ENCODE data around the gene GPR45. TPM values are rescaled to one million over a fixed set of nuclear protein-coding genes. Genes with fewer than 3 reads are reported as not detected.

Gene GPR45
- total RNA-seq, 1 donor from 2014 or later, result not detected

DNA sequence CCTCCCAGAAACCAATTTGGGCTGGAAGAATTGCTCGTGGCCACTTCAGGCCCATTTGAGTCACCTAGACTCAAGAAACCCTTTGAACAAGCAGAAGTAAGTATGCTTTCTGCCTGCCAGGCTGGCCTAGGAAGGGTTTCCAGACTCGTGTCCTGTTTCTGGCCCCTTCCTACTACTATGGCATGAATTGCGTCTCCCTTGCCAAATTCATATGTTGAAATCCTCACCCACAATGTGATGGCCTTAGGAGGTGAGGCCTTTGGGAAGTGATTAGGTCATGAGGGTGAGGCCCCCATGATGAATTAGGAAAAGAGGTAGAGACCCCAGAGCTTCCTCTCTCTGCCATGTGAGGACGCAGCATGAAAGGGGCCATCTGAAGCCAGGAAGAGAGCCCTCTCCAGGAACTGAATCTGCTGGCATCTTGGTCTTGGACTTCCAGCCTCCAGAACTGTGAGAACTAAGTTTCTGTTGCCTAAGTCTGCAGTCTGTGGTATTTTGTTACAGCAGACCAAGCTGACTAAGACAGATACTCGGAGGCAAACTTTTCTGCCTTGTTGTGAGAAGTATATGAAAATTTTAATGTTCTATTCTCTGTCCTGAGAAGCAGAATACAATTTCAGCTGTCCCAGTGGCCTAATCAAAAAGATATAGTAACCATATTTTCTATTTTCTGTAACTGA lies 13.1 kb downstream of the GPR45 start:
- no peak for DNase-seq (ENCODE audit: low spot score)

DNA sequence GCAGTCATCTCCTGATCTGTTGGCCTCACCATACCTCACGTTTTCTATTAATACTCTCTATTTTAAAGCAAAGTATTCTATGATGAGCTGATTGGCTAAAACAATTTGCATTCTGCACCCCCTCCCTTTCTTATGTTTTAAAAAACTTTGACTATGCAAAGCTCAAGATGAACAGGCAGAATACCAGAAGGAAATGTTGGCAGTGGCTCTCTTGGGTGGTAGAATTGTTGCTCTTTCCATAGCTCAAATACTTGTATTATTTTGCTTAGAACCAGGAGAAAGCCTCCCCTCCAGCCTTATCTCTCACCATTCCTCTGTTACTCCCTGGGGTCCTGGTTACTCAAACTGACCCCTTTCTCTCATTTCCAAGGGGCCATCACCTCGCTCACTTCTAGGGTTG lies 14.4 kb downstream of the GPR45 start:
- DNase-seq (ENCODE audit: low spot score), result no peak

DNA sequence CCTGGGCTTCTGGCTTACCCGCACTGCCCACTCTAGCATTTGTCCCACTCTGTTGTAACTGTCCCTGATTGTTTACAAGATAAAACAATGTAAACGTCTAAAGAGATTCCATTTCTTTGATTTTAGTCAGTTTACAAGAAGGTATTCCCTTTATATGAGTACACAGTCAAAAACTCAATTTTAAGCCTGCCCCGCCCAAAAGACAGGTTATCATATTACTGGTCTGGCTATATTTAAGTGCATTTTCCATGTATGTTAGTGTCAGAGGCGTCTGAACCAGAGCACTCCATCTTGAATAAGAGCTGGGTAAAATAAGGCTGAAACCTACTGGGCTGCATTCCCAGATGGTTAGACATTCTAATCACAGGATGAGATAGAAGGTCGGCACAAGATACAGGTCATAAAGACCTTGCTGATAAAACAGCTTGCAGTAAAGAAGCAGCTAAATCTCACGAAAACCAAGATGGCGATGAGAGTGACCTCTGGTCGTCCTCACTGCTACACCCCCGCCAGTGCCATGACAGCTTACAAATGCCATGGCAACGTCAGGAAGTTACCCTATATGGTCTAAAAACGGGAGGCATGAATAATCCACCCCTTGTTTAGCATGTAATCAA lies 15.0 kb downstream of the GPR45 start:
- DNase-seq (ENCODE audit: low spot score), result no peak

DNA sequence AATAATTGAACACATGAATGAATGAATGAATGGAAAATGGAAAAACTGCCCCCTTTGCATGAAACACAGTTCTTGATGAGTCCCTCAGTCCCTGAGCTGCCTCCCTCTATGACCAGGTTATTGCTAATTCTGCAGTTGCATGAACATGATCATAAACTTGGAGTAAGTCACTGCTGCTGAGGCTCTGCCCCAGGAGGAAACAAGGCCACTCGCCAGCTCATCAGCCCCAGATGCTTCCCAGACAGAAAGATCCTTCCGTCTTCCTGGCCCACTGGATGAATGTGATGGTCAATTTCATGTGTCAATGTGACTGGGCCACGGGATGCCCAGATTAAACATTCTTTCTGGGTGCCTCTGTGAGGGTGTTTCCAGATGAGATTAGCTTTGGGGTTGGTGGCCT lies 16.4 kb downstream of the GPR45 start:
- no peak for DNase-seq (ENCODE audit: low spot score)

DNA sequence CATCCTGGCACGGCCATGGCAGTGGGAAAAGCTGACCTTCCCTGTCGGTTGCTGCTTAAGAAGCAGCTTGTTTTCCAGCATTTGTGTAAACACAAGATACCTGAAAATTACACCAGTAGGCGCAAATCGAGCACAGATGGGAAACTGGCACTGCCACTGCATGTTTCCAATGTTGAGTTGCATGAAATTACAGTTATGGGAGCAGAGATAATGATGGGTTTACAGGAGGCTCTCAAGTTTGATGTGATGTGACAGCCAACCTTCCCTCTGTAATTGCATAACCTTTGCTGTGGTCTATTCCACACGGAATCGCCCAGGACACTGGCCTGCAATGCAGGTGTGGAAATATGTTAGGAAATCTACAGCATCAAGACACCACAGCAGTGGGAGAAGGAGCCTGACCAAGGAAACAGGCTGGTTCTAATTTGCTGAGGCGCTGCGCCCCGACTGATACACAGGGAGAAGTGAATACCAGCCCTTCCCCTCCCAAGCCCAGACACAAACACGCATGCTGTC lies 17.4 kb downstream of the GPR45 start:
- no peak for DNase-seq (ENCODE audit: low spot score)

DNA sequence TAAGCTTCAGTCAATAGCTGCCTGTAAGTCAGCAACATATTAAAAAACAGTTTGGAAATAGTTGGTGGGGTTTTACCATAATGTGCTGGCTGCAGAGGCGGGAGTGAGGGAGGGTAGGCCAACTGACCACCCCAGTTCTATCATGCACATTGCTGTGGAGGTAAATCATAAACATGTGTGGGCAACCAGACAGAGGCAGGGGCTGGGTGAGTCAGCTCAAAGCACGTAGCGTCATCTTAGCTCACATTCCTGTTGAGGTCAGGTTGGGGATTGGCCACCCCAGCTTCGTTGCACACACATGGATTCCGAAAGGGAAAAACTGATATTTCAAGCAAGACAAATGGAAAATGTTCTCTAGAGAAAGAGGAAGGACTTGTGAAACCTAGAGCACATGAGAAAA lies 19.5 kb downstream of the GPR45 start:
- no peak for DNase-seq (ENCODE audit: low spot score)

DNA sequence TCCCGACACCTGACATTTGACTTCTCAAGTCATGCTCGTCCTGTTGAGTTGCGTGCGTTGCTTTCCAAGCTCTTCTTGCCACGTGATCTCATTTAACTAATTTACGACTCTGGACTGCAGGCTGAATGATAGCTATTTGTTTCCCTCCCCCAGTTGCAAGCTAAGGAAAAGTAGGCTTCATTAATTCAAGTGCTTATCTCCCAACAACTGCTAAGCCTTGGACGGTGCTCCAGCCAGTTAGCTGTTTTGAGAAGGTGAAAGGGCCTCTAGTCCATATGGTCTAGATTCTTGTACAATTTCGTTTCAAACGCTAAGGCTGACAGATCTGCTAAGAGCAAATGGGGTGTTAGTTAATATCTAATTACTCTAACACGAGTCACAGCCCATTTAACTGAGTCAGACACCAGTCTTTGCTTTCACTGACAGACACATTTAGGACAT lies 21.1 kb downstream of the GPR45 start:
- no peak for DNase-seq (ENCODE audit: low spot score)

DNA sequence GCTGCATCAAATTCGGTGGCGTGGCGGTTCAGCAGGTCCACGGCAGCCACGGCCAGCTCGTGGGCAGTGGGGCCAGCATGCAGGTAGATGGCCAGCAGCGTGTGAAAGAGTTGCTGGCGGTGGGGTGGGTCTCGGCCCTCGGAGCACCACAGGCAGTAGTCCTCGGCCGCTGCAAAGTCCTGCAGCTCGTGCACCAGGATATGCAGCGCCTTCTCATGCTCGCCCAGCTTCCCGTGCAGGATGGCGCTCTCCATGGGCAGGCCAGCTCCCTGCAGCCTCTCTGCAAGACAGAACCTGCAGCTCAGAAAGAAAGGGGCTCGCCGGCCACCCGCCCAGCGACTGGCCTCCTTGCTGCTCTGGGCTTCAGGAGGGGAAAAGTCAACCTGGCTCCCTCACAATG lies 27.9 kb downstream of the GPR45 start:
- DNase-seq (ENCODE audit: low spot score), result no peak

DNA sequence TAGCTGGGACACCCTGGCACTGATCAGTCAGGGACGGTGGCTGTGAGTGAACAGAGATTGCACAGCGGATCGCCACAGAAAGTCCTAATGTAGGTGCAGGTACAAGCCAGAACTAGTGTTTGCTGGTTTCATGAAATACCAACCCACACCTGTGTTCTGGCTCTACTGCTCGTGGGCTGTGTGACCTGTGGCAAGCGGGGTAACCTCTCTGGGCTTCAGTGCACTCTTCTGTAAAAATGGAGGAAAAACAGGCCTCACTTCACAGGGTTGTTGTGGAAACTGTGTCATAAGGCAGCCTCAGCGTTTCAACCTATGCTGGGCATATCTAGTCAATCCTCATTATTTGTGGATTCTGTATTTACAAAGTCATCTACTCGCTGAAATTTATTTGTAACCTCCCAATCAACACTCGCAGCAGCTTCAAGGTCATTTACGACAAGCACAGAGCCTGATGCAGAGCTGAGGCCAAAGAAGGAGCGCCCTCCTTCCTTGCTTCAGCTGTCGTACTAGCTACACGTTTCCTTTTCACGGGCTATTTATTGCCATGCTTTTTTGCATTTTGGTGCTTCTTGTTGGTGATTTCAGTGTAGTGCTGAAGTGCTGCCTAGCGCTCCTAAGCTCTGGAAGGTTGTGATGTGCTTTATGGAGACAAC lies 30.0 kb downstream of the GPR45 start:
- no peak for DNase-seq (ENCODE audit: low spot score)

DNA sequence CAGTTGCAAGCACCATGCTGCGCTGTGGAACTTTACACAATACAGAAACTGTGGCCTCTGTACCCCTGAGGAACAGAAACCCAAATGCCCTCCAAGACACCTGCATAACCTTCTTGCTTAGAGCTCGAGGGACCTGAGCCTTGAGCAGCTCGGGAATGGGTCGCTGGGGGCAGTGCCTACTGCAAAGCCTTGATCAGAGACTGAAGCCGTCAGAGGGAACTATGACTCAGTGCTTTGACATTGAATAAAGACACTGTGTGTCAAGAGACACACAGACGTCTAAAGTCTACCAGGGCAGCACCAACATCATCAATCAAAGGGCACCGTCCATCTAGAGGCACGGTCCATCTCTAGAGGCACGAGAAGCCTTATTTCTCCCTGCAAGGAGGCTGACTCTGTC lies 30.6 kb downstream of the GPR45 start:
- DNase-seq (ENCODE audit: low spot score), result no peak

DNA sequence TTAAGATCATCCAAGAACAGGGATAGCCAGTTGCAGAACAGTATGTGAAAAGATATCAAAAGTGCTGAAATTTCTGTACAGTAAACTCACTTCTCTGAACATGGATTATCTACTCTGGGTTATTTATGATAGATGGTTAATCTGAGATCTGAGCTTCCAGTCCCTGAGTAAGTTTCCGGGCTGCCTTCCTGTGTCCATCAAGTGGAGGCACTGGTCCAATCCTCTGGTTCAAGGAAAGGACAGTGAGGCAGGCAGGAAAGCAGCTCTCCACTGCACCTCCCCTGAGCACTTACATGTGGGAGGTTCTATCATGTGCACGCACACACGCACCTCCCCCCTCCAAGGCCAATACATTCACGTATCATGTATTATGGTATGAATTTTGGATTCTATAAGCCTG lies 32.5 kb downstream of the GPR45 start:
- DNase-seq (ENCODE audit: low spot score), result no peak

DNA sequence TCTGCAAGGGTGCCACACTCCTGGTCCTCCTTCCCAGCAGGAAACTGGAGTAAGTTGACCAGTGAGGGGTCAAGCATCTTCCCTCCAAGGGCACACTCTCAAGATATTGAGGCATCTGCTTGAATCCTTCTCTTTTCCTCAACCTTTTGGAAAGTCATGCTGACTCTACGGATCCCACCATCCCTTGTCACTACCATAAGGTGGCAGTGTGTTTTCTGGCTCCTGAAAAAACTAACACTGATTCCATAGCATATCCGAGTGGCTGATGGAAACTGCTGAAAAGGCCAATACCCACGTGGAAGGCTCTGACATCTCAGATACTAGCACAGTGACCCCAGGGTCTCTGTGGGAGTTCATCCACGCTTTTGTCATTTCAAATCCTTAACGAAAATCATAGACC lies 37.1 kb downstream of the GPR45 start:
- no peak for DNase-seq (ENCODE audit: low spot score)

DNA sequence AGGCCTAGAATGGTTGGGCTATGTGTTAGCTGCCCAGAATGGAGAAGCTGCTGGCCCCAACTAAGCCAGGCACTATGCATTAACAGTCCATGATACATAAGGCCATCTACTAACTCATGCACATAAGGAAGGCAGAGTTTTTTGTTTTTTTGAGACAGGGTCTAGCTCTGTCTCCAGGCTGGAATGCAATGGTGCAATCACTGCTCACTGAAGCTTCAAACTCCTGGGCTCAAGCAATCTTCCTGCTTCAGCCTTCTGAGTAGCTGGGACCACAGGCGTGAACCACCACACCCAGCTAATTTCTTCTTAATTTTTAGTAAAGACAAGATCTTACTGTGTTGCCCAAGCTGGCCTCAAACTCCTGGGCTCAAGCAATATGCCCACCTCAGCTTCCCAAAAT lies 37.6 kb downstream of the GPR45 start:
- no peak for DNase-seq (ENCODE audit: low spot score)

DNA sequence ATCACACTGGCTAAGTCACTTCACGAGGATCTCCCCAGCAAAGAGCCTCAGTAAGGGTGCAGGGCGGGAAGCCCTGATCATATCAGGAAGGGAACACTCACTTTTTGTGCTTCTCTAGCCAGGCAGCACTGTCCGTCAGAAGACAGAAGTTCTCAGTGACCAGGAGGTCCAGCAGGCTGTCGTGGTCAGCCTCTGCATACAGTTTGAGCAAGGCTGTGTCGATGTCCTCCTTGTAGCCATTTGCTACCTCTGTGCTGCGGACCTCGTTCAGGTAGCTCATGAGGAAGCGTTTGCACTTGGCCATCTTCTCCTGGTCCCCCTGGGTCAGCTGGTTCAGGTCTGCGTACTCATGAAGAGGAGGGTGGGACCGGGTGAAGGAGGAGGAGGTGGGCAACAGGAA lies 38.7 kb downstream of the GPR45 start:
- no peak for DNase-seq (ENCODE audit: low spot score)

DNA sequence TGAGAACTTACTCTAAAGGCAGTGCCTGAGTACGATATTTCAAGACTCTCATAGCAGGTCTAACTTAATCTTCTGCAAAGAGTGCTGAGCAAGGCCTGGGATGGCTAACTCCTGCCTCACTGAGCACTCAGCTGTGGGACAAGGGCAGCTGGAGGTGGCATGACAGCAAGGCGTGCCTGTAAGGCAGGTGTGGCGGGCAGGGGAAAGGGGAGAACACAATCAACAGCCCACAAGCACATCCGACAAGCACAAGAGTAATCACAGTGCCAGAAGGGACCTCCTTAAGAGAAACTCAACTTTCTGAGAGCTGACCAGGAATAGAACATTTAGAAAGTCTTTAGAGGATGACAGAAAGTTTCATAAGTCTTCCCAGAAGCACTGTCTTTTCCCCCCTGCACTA lies 42.0 kb downstream of the GPR45 start:
- DNase-seq (ENCODE audit: low spot score), result no peak

DNA sequence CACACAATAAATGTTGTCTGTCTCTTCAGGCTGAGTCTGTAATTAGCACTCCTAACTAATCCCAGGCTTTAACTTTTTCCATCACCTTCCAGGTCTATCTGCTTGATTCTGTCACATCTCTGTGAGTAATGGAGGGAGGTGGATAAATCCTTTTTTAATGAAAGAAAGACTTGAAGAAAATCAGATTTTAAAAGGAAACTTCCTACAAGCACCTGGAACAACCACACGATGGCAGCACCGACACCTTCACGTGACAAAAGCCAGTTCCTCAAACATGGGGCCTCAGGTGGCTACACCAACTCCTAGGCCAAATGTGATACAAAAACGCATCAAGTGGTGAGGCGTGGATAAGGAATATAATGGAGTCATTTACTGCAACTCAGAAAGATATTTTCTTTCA lies 46.1 kb downstream of the GPR45 start:
- DNase-seq (ENCODE audit: low spot score), result no peak

DNA sequence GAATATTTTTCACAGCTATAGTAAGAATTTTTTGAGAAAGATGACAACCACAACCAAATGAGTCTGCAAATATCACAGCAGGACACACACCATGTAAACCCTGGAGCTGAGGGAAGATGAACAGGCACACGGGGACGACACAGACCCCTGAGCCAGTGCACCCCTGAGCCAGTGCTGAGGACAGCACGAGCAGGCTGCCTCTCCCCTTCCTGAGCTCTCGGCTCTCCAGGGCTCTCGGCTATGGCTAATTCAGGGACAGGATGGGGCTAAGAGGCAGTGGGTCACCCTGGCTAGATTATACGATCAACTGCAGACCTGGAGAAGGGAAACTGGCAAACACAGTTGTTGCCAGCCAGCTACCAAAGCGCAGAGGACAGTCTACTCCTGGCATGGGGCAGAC lies 46.6 kb downstream of the GPR45 start:
- DNase-seq (ENCODE audit: low spot score), result no peak

DNA sequence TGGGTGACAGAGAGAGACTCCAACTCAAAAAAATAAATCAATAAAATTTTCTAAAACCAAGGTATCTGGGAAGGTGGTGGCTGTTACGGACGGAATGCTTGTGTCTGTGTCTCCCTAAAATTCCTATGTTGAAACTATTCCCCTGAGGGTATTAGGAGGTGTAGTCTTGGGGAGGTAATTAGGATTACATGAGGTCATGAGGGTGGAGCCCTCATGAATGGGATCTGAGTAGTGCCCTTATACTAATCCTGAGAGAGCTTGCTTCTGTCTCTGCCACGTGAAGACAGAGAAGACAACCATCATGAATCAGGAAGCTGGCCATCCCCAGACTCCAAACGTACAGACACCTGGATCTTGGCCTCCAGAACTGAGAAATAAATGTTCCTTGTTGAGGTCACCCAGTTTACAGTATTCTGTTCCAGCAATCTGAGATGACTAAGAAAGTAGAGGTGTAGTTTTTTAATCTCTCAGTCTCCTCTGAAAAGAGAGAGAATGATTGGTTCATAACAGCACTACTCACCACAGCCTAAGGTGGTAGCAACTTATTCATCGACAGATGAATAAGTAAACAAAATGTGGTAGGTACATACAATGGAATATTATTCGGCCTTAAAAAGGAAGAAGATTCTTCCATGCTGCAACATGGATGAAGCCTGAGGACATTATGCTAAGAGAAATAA lies 49.6 kb downstream of the GPR45 start:
- DNase-seq (ENCODE audit: low spot score), result no peak

DNA sequence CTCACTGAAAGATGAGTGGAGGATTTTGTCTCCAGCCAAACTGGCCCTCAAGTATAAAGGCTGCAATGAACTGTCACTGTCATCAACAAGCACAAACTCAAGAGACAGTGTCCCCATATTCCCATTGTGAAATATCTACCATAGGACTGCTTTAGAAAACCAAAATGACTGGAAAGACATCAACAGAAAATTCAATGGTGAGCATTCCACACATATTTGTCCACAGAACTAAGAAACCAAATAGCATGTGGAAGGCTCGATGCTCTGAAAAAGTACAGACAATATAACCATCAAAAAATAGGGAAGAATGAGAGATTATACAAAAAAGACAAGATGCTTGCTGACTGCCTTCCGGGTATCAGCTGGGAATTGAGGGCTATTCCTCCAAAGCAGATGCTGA lies 50.4 kb downstream of the GPR45 start:
- no peak for DNase-seq (ENCODE audit: low spot score)

Data from mucosa of gallbladder (tissue), 1 donor.